ENCODE results near the gene DQX1. TPM values are rescaled to one million over a fixed set of nuclear protein-coding genes. Genes with fewer than 3 reads are reported as not detected.

Gene DQX1
- total RNA-seq, 1 donor from 2014 or later, result 0.65 TPM

Other genes starting within 250 kb of the DQX1 start
- 0.47 and 0.71 TPM in 2 replicates for gene SLC4A5, start 182.8 kb downstream of the DQX1 start, total RNA-seq
- 83.0 and 84.0 TPM in 2 replicates for gene DCTN1, start 145.9 kb downstream of the DQX1 start, total RNA-seq
- 1.9 and 2.4 TPM in 2 replicates for gene C2orf81, start 104.6 kb downstream of the DQX1 start, total RNA-seq
- gene WDR54, start 104.5 kb downstream of the DQX1 start, total RNA-seq, result 56.4 and 58.6 TPM in 2 replicates
- 4.0 and 4.2 TPM in 2 replicates for gene RTKN, start 84.3 kb downstream of the DQX1 start, total RNA-seq
- gene INO80B, start 71.1 kb downstream of the DQX1 start, total RNA-seq, result 67.8 and 70.0 TPM in 2 replicates
- 32.6 and 35.3 TPM in 2 replicates for gene WBP1, start 67.8 kb downstream of the DQX1 start, total RNA-seq
- 87.7 and 88.6 TPM in 2 replicates for gene MOGS, start 60.8 kb downstream of the DQX1 start, total RNA-seq
- gene MRPL53, start 53.6 kb downstream of the DQX1 start, total RNA-seq, result 118 and 124 TPM in 2 replicates
- 30.4 and 36.3 TPM in 2 replicates for gene CCDC142, start 43.2 kb downstream of the DQX1 start, total RNA-seq
- gene TTC31, start 43.1 kb downstream of the DQX1 start, total RNA-seq, result 30.2 and 32.2 TPM in 2 replicates
- gene LBX2, start 26.6 kb downstream of the DQX1 start, total RNA-seq, result 0.54 and 1.1 TPM in 2 replicates
- 41.9 and 45.0 TPM in 2 replicates for gene PCGF1, start 18.5 kb downstream of the DQX1 start, total RNA-seq
- 1.2 and 1.5 TPM in 2 replicates for gene TLX2, start 11.8 kb downstream of the DQX1 start, total RNA-seq
- 178 and 187 TPM in 2 replicates for gene AUP1, start 3.5 kb upstream of the DQX1 start, total RNA-seq
- 57.0 and 57.3 TPM in 2 replicates for gene HTRA2, start 3.7 kb upstream of the DQX1 start, total RNA-seq
- gene LOXL3, start 27.7 kb upstream of the DQX1 start, total RNA-seq, result 1.9 and 2.0 TPM in 2 replicates
- gene DOK1, start 28.5 kb upstream of the DQX1 start, total RNA-seq, result 37.2 and 40.8 TPM in 2 replicates
- gene M1AP, start 122.1 kb upstream of the DQX1 start, total RNA-seq, result 0.10 TPM in 1 of 2 replicates, not detected in the other
- 2.4 and 3.2 TPM in 2 replicates for gene SEMA4F, start 128.0 kb upstream of the DQX1 start, total RNA-seq

Measured in activated T-helper 1 cell treated with anti-CD3 and anti-CD28 coated beads, Interleukin-12 subunit alpha, Interleukin-12 subunit beta, Interleukin-2, Interleukin-4 antibody, amounts not matched to agents 30 ng/mL and 10 ng/mL and 1 ng/mL, durations not matched to agents 14 hours and 24 hours and 36 hours (primary cell).